GM23248 (cell line): Measurements from ENCODE around the gene RAB44.

Source experiments
- EZH2 ChIP-seq: fragments of 200-600 bp; sonication (generic); IDR thresholded peaks from 2 replicates; pipeline ENCODE4 v1.6.1; 2018; ENCODE audit warnings: antibody characterized with exemption, mild to moderate bottlenecking; ENCODE audit not compliant: insufficient read depth, poor library complexity, severe bottlenecking
- EZH2phosphoT487 ChIP-seq: fragments of 200-600 bp; sonication (generic); IDR thresholded peaks from 2 replicates; pipeline ENCODE4 v1.6.1; 2018; ENCODE audit warnings: antibody characterized with exemption, moderate library complexity, mild to moderate bottlenecking, low read depth; ENCODE audit not compliant: insufficient read depth

- no peak for TF ChIP-seq EZH2
- no peak for TF ChIP-seq EZH2phosphoT487
These were observed 23.7 kb upstream of the RAB44 start for GRCh38 chr6:36673882-36674281.
